LNCaP clone FGC (cell line): Measurements from ENCODE around the gene CEP76.
"Not testable (repeated sequence)": the region's sequence is repeated elsewhere in the genome, so short reads cannot be mapped to it uniquely, and the experiment has no call there.

Experiments
- DNase-seq: peaks from one replicate; pipeline ENCODE4 v3.0.0-alpha.2; 2011; ENCODE audit warnings: low read depth
- H3K4me3 ChIP-seq: 2 replicates; pipeline ENCODE4 v1.5.1; 2011; ENCODE audit warnings: mild to moderate bottlenecking, low read depth, low read length, control low read depth
- TF ChIP-seq, protein P1 (sequence below): IDR thresholded peaks from 2 replicates; pipeline ENCODE4 v1.5.1; 2012; ENCODE audit warnings: mild to moderate bottlenecking; ENCODE audit not compliant: control insufficient read depth, insufficient read depth; ENCODE audit errors: extremely low read depth

CEP76 gene

DNA sequence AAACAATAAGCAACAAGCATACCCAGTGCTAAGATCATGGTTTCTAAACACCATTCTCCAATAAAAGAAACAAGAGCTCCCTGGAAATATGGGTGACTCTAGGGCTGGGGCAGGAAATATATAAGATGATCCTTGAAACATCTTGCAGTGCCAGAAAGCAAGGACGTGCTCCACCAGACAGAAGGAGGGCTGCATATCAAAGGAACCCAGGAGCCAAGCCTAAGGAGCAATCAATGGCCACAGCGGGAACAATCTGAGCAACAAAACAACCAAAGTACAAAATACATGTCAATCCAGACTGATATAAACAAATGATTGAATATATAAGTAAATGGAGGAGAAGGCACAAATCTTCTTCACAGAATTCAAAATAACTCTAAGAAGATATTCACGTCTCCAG, 54.8 kb downstream of the CEP76 start:
- DNase-seq, result no peak
- TF ChIP-seq, protein P1, sequence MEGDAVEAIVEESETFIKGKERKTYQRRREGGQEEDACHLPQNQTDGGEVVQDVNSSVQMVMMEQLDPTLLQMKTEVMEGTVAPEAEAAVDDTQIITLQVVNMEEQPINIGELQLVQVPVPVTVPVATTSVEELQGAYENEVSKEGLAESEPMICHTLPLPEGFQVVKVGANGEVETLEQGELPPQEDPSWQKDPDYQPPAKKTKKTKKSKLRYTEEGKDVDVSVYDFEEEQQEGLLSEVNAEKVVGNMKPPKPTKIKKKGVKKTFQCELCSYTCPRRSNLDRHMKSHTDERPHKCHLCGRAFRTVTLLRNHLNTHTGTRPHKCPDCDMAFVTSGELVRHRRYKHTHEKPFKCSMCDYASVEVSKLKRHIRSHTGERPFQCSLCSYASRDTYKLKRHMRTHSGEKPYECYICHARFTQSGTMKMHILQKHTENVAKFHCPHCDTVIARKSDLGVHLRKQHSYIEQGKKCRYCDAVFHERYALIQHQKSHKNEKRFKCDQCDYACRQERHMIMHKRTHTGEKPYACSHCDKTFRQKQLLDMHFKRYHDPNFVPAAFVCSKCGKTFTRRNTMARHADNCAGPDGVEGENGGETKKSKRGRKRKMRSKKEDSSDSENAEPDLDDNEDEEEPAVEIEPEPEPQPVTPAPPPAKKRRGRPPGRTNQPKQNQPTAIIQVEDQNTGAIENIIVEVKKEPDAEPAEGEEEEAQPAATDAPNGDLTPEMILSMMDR, result no peak
- no peak overlapping the region for H3K4me3 ChIP-seq

- 0 out of 2 replicates have a peak overlapping the region, but pooled peaks have one; percentile 5 for H3K4me3 ChIP-seq
- DNase-seq, result no peak
- TF ChIP-seq, protein P1, result no peak
Measured at GRCh38 chr18:12645751-12646203, 56.7 kb downstream of the CEP76 start.

DNA sequence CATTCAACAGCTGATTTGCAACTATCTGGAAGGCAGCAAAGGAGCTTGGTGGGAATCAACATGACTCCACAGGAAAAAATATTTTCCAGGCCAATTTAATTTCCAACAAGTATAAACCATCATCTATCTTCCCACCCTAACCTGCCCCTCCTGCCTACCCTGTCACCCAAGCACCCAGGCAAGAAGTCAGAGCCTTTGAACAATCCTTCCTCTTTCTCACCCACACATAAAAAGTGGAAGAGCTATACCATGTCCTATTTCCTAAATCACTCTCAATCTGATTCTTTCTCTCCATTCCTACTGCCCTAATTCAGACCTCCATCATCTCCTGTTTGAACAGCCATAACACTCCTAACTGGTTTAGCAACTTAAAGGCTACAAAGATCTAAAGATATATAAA, 57.3 kb downstream of the CEP76 start:
- DNase-seq, result no peak
- TF ChIP-seq, protein P1, result no peak
- H3K4me3 ChIP-seq, result 0 out of 2 replicates have a peak overlapping the region, but pooled peaks have one; percentile 5

- H3K4me3 ChIP-seq, DNase-seq: not testable (repeated sequence)
Measured at GRCh38 chr18:12643756-12644155, 58.8 kb downstream of the CEP76 start.

DNA sequence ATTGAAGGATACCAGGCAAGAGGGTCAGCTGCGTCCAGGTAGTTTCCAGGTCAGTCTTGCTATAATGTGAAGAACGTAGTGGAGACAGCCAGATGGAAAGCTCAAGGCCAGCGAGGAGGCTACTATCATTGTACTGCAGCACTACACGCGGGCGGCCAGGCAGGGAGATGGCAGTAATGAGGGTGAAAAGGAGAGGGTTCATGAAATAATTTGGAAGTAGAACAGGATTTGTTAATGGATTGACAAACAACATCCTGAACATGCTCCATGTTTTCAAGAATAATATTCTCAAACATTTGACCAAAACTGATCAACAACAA, 61.7 kb downstream of the CEP76 start:
- no peak overlapping the region for H3K4me3 ChIP-seq
- TF ChIP-seq, protein P1, result no peak
- no peak for DNase-seq

DNA sequence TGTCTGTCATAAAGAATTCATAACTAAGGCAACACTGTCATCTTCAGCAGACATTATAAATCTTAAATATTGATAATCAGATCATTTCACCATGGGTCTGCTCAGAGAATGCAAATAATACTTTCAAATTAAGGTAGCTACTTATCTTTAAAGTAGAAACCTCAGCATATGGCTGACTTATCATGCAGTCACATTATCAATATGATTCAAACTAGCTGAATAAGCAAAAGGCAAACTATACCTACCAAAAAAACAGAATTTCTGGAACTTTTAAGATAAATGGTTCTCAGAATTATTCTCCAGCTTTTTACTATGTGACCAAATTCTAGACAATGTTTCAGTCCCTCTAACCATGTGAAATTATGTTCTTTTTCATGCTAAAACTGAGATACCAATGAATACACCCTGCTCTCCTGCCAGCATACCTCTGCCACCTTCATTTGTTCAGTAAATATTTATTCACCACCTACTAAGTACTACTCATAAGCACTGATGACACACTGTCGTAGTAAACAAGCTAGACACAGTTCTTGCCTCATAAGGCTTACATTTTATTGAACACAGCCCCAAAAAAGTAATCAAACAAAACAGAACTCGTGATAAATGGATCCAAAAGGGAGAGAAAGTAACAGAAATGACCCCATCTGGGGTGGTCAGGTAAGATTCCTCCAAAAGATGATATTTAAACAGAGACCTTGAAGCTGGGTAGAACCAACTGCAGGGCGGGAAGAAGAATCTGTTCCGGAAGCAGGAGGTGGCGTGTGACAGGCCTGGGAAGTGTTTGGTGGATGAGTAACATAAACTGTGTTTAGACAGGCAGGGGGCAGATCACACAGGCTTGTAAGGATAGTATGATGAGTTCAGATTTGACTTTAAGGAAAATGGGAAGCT, 62.3 kb downstream of the CEP76 start:
- no peak for DNase-seq
- no peak overlapping the region for H3K4me3 ChIP-seq
- TF ChIP-seq, protein P1, result no peak

DNA sequence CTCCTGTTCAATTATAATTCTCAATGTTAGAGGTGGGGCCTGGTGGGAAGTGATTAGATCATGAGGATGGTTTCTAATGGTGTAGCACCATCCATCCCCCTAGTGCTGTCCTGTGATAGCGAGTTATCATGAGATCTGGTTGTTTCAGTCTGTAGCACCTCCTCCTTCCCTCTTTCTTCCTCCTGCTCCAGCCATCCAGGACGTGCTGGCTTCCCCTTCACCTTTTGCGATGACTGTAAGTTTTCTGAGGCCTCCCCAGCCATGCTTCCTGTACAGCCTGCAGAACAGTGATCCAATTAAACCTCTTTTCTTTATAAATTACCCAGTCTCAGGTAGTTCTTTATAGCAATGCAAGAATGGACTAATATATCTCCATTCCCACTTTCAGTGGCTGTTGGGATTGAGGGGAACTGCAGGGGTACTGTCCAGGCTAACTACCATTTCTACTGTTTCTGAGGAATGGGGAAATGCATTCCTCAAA, 63.8 kb downstream of the CEP76 start:
- no peak for DNase-seq
- TF ChIP-seq, protein P1, result no peak

More for the DNA sequence above, 63.8 kb downstream of the CEP76 start:
- H3K4me3 ChIP-seq, result no peak overlapping the region
